LNCaP clone FGC (cell line): ENCODE data around the gene MYO1H.

Experiments
- DNase-seq: peaks from one replicate; pipeline ENCODE4 v3.0.0-alpha.2; 2011; ENCODE audit warnings: low read depth
- H3K4me3 ChIP-seq: 2 replicates; pipeline ENCODE4 v1.5.1; 2011; ENCODE audit warnings: mild to moderate bottlenecking, low read depth, low read length, control low read depth
- CTCF ChIP-seq: IDR thresholded peaks from 2 replicates; pipeline ENCODE4 v1.5.1; 2012; ENCODE audit warnings: mild to moderate bottlenecking; ENCODE audit not compliant: control insufficient read depth, insufficient read depth; ENCODE audit errors: extremely low read depth

Gene MYO1H

GRCh38 chr12:109463756-109464155, 116.1 kb downstream of the MYO1H start:
- no peak for TF ChIP-seq CTCF
- DNase-seq: no peak
- H3K4me3 ChIP-seq: no peak overlapping the region

GRCh38 chr12:109464642-109465351, 117.1 kb downstream of the MYO1H start:
- no peak for TF ChIP-seq CTCF
- no peak overlapping the region for H3K4me3 ChIP-seq
- no peak for DNase-seq

GRCh38 chr12:109466305-109466704, 118.6 kb downstream of the MYO1H start:
- DNase-seq: no peak
- no peak overlapping the region for H3K4me3 ChIP-seq
- no peak for TF ChIP-seq CTCF

GRCh38 chr12:109466821-109467220, 119.1 kb downstream of the MYO1H start:
- H3K4me3 ChIP-seq: no peak overlapping the region
- no peak for TF ChIP-seq CTCF
- no peak for DNase-seq

GRCh38 chr12:109467978-109468676, 120.4 kb downstream of the MYO1H start:
- H3K4me3 ChIP-seq: no peak overlapping the region
- DNase-seq: no peak
- TF ChIP-seq CTCF: no peak

- TF ChIP-seq CTCF: no peak
- H3K4me3 ChIP-seq: no peak overlapping the region
- DNase-seq: no peak
Measured at GRCh38 chr12:109469517-109469916, 121.8 kb downstream of the MYO1H start.
